ENCODE data around the gene STAG2.
"Not testable (repeated sequence)": the region's sequence is repeated elsewhere in the genome, so short reads cannot be mapped to it uniquely, and the experiment has no call there.

The STAG2 gene

GRCh38 chrX:123961268-123962005, at the start of gene STAG2:
STAG2 (plus strand) TSS chrX:123961706; CDS start chrX:124022628, 60,922 bp downstream.
- peak; percentile 92 for DNase-seq

GRCh38 chrX:123917069-123917468, 44.4 kb upstream of the STAG2 start:
- no peak for DNase-seq

GRCh38 chrX:123918106-123918721, 43.3 kb upstream of the STAG2 start:
- no peak for DNase-seq

- DNase-seq, result peak; percentile 90
These were observed 41.3 kb upstream of the STAG2 start for GRCh38 chrX:123920105-123920785.

- no peak for DNase-seq
These were observed 38.3 kb upstream of the STAG2 start for GRCh38 chrX:123923211-123923610.

- DNase-seq, result no peak
These were observed 37.3 kb upstream of the STAG2 start for GRCh38 chrX:123924186-123924585.

GRCh38 chrX:123927845-123928244, 33.7 kb upstream of the STAG2 start:
- DNase-seq, result no peak

- not testable (repeated sequence) for DNase-seq
These were observed 29.5 kb upstream of the STAG2 start for GRCh38 chrX:123932055-123932454.

- DNase-seq, result no peak
These were observed 18.4 kb upstream of the STAG2 start for GRCh38 chrX:123943074-123943473.

GRCh38 chrX:123943488-123943887, 18.0 kb upstream of the STAG2 start:
- no peak for DNase-seq

- DNase-seq, result no peak
These were observed 11.7 kb upstream of the STAG2 start for GRCh38 chrX:123949846-123950245.

- DNase-seq, result no peak
These were observed 2.0 kb upstream of the STAG2 start for GRCh38 chrX:123959281-123960063.

- no peak for DNase-seq
These were observed 594 bp upstream of the STAG2 start for GRCh38 chrX:123960956-123961267.

GRCh38 chrX:123962006-123962467, 531 bp downstream of the STAG2 start:
- no peak for DNase-seq

- peak; percentile 93 for DNase-seq
These were observed 1.4 kb downstream of the STAG2 start for GRCh38 chrX:123962794-123963373.

- no peak for DNase-seq
These were observed 2.8 kb downstream of the STAG2 start for GRCh38 chrX:123964156-123964834.

GRCh38 chrX:123965712-123966111, 4.2 kb downstream of the STAG2 start:
- no peak for DNase-seq

GRCh38 chrX:123967497-123967896, 6.0 kb downstream of the STAG2 start:
- DNase-seq, result no peak

GRCh38 chrX:123968383-123969050, 7.0 kb downstream of the STAG2 start:
- no peak for DNase-seq

GRCh38 chrX:123971982-123972381, 10.5 kb downstream of the STAG2 start:
- no peak for DNase-seq

- DNase-seq, result no peak
These were observed 12.4 kb downstream of the STAG2 start for GRCh38 chrX:123973921-123974320.

GRCh38 chrX:123975180-123975579, 13.7 kb downstream of the STAG2 start:
- no peak for DNase-seq
